HG03108 (cell line): Measurements from ENCODE around the gene HS3ST3A1.

Experiments used
- ATAC-seq: cut with Tn5 transposase; IDR thresholded peaks from one replicate; pipeline ENCODE4 v1.9.1; 2021; ENCODE audit warnings: moderate library complexity; ENCODE audit not compliant: unreplicated experiment

HS3ST3A1 gene

DNA sequence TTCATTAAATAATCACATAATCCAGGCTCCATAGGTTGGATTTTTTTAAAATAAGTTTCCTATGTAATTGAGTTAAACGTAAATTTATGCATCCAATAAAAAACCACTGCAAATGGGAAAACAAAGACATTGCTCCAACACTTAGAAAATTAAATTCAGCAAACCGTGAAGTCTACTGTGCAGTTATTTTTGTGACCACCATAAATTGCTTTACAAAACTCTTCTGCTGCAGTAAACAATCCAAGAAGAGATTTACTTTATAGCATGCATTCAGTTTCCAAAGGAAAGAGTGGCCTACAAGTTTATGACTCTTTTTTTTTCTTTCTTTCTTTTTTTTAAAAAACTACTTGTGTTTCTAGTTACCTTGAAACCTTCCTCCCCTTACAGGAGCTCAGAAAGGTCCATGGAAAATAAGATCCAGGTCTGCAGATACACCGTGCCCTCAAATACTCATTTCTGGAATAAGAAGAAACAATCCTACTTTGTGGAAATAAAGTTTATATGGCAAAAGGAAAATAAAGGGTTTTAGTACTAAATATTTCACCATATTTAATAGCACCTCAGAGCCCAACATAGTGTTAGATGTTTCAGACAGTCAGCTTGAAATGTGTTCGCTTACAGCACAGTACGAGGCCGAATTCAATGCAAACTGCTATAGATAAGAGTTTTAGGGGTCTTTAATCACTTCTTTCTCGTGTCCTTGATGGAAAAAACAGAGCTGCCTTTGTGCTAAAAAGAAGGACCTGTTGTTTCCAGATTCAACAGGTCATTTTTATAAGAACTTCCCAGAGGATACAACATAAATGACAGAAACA lies 3.2 kb downstream of the HS3ST3A1 start:
- ATAC-seq = no peak

DNA sequence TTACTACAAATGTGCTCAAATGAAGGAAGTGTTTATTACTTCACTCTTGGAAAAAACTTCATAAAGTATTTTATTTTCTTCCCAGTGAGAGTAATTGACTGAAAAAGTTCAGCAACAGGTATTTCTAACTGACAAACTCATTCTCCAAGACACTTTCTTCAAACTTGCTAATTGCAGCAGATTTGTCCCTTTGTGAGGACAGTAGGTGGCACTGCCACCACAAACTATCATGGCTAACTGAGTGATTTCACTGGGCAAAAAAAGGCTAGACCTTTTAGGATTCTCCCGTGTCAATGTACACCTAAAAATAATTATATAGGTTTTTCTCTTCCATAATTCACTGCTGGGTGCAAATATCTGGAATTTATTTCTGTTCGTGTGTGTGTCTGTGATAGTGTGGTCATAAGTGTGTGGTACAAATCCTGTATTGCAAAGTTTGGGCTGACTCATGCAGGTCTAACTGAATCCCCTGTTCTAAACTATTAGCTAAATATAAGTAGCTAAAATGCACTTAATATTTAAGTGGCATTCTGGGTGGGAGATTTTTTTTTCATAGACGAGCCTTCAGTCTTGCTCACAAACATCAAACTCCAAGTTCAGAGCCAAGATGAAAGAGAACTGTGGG lies 3.9 kb downstream of the HS3ST3A1 start:
- ATAC-seq = no peak

DNA sequence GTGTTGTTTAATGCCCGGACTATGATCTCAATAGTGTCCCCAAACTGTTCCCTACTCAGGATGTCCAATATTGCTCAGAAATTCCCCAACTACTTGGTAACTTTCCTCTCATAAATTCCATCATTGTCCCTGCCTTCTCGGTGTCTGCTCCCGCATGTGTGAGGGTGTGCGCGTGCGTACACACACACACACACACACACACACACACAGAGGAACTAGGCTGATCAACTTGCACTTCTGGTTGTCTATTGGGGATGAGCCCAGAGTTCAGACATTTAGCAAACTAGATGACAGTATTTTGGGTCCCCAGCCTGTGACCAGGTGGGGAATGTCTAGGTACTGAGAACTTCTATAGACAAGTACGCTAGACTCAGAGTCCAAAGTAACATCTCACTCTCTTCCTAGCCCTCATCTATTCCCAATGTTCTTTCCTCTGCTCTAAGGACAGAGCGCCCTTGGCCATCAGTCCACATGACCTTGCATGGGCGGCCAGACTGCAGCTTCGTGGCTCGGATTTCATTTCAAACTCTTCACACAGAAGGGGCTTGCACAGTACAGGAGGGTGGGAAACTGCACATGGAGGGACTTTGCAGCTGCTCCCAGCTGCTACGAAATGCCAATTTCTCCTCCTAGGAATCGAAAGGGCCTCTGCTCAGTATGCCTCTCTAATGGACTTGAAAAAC lies 5.3 kb downstream of the HS3ST3A1 start:
- ATAC-seq = no peak

DNA sequence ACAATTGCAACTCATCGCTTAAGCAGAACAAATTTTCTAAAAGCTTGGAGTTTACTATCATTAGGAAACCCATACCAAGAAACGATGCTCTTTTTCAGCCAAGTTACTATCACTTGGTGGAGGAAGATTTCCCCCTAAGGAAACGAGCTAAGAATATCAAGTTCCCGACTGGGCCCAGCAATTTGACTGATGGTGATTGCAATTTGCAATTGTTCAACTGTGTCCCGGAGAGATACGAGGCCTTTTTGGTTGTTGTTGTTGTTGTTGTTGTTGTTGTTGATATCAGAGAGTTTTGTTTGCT lies 6.2 kb downstream of the HS3ST3A1 start:
- ATAC-seq = no peak

DNA sequence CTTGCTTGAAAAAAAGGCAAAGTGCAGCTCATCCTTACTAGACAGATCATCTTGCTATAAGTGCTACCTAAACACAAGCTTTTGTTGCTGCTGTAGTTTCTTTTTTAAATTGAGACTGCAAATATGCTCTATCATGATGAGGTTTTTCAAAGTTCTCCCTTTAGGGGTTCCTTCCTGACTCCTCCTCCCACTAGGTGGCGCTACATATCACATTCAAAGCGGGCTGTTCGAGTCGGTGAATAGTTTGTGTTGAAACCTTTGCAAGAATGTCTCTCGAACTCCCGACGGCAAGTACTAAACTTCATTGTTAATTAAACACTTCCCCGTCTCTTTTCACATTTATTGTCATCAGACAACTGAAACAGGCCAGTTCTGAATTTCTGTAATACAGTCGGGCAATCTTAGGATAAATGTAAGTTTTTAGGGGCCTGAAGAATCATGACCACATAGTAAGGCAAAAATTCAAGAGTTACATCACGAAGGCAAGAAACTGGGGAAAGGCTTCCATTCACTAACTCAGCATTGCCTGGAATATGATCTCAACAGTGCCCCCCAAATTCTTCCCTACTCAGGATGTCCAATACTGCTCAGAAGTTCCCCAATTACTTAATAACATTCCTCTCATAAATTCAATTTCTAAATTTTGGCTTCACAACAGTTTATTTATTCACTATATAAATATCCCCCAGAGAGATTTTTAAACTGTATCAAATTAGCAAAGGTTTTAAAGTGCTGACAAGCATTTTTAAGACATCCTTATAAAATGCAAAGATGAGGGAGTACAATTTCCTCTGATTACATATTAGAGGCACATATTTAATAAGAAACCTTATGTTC lies 6.7 kb downstream of the HS3ST3A1 start:
- no peak for ATAC-seq

DNA sequence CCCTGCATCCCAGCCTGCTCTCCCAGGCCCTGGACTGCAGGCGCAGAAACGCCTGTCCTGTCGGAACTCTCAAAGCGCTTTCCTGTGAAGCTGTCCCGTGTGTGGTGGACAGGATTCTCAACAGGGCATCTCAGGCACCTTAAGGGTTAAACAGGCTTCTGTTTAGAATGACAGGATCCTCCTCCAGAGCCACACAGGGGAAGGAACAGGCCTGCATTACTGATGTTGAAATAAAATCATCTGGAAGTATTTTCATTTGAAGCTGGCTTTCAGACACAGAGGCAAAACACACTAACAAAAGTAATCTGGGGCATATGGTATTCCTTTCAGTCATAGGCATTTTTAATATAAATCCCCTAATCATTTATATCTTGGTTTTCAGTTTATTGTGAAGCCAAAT lies 7.4 kb downstream of the HS3ST3A1 start:
- no peak for ATAC-seq

DNA sequence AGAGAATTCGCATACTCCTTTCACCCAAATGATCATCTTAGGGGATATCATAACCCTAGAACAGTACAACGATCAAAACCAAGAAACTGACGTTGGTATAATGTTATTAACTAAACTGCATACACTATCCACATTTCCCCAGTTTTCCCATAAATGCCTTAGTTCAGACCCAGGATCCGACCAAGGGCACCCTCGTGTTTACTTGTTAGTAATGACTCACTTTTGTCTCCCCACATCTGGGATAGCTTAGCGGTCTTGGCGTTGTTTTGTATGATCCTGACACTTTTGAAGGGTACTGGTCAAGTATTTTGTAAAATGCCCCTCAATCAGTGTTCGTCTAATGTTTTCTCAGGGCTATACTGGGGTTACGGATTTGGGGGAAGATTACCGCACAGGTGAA lies 8.0 kb downstream of the HS3ST3A1 start:
- no peak for ATAC-seq

DNA sequence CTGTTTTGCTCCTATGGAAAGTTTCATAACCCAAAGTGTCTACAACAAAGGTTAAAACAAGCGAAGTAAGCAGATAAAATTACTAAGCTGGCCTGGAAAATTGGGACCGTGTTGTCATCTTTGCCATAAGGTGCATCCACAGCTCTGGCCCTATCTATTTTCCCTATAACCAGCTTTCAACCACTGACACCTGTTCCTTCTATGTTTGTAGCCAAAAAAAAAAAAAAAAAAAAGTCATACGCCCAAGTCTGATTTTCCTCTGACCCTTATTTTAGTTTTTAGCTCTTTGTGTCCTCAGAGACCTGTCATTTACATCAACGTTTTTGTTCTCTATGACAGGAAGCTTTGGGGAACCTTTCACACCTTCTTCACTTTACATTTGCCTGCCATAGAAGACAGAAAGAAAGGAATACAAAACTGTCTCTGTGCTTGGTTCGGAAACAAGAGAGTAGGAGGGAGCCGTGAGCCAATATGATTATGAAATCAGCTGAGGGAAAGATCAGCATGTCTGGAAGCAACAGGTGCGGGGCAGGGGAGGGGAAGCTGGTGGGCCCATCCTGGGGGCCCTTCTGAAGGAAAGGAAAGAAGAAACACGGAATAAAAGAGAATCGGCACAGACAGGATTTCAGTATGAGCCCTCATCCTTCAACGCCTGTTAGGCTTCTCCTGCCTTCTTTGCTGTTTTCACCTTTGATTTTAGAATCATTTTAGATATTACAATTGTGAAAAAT lies 8.5 kb downstream of the HS3ST3A1 start:
- ATAC-seq = no peak

DNA sequence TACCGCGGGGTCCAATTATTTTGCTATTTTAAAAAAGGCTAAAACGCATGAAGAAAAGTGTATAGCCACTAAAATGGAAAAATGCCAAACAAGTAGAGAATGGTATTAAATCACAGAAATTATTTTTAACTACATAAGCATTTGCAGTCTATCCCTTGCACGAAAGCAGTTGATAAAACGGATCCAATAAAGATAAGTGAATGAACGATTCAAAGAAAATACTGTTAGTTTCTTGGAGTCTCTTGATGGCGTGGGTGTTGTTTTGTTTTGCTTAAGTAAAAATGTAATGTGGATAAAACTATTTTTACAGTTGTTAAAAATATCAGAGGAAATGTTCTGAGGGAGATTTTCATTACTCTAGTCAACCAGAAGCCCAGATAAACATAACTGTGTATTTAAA lies 9.3 kb downstream of the HS3ST3A1 start:
- ATAC-seq = no peak

DNA sequence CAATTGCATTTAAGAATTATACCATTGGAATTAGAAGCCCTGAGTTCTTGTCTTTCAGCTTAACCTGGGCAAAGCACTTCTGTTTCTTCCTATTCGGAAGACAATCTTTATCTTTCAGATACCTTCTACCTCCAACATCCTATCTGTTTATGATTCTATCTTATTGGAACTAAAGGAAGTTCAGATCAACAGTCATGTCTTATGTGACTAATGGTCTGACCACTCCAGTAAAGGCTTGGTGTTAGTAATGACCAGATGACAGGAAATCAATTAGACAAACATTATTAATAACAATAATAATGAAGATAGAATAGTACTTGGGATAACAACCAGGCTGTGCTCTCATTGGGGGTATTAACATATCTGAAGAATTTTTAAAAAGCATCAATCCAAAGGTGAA lies 11.3 kb downstream of the HS3ST3A1 start:
- ATAC-seq = no peak

DNA sequence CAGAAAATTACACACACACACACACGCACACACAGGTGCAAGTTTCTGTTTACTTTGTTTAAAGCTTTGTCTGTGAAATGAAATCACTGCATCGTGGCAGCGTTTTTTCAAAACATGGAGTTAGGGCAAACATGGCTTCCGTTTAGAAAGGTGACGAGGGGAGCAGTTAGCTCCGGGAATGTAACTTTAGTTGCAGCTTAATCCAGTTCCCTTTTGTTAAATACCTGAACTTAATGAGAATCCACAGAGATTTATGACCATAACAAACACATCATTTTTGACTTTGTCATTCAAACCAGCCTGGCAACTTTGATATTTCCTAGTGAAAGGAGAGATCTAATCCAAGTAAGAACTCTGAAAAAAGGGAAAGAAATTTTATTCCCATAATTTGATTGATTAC lies 12.1 kb downstream of the HS3ST3A1 start:
- no peak for ATAC-seq

DNA sequence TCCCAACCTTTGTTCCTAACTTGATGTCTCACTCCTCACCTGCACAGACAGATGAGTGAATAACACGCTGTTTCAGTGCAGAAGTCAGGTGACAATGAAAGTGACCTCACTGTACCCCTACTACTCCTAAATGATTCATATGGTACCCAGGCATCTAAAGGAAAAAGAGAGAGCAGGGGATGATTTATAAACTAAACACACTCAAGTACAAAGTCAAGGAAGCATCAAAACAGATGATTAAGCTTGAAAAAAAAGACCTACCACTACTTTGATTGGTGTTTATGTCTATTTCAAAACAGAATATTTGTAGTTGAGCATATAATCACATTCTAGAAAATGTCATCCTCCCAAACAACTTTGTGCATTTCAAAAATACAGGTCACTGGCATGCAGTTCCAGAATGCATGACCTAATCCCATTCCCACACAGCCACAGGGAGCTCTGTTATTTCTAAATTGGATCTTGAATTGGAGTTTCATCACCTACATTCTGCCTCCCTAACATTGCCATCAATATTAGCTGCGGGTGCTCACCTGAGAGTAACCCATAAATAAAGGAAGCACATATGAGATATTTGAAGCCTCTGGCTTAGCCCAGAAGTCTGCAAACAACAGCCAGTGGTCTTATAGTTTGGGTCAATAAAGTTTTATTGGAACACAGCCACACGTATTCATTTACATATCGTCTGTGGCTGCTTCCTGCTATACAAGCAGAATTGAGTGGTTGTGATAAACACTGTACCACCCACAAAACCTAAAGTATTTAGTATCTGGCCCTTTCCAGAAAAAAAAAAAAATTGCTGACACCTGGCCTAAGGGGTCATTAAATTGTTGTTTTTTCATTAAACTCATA lies 14.0 kb downstream of the HS3ST3A1 start:
- no peak for ATAC-seq

DNA sequence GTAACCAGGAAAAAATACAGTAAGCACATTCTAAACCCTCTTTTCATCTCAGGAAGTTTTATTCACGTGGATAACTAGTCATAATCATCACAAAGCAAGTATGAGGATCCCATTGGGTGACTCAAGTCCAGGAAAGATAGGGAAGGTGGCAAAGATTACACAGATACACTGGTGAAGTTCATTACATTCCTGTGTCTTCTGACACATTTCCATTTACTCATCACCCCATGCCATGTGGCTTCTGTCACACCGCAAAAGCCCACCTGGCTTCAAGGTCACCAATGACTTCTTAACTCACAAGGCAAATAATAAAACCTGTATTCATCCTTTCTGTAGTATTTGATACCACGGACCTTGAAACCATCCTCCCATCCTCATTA lies 17.0 kb downstream of the HS3ST3A1 start:
- no peak for ATAC-seq

DNA sequence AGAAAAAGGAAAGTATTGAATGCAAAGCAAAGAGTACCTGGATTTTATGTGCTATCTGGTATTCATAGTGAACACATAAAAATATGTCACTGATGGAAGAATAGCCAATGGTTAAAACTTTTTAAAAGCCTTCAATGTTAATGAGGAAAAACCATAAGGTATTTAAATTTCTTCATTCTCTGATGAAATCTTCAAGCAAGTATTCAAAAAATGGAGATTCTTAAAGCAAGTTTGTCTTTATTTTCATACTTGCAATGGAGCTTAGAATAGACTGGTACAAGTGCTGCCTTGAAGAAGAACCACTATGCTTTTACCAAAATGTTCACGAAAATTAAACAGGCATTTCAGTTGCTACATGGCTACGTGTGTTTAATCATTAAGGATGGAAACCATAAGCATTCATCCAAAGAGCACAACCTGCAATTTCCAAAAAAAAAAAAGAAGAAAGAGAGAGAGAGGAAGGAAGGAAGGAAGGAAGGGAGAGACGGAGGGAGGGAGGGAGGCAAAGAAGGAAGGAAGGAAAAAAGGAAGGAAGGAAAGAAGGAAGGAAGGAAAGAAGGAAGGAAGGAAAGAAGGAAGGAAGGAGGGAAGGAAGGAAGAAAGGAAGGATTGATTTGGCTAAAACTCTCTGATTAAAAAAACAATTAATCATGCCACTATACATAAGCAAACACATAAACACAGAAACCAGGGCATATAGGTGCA lies 17.6 kb downstream of the HS3ST3A1 start:
- ATAC-seq = no peak

DNA sequence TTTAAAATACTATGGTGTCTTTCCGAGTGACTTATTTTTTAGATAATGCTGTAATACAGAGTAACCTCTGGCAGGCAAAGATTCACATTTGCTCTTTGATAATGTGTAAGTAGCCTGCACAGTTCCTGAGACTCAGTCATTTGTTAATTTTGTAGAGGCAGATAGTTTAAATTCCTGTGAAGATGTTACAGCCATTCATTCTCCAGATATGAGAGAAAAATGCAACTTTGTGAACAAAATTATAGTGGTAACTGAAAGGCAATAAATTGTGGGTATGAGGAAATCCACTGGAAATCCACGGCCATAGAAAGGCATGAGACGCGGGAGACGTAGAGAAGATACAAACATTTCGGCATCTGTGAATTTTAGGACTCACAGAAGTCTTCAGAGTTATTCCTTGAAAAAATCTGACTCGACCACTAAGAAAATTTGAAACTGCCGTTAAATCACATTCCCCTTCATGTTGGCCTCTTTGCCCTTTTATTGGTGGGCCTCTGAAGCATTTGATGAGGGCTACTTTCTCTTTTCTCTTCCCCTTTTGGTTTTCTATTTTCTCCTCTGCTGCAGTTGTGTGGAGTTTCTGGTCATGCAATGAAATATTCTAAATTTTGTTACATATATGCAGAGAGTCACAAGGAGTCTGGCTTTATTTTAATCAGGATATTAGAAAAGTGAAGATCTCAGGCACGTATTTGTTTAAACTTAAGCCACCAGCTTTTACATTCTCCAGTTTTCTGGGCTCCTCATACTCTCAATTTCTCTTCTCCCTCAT lies 18.8 kb downstream of the HS3ST3A1 start:
- ATAC-seq = no peak

DNA sequence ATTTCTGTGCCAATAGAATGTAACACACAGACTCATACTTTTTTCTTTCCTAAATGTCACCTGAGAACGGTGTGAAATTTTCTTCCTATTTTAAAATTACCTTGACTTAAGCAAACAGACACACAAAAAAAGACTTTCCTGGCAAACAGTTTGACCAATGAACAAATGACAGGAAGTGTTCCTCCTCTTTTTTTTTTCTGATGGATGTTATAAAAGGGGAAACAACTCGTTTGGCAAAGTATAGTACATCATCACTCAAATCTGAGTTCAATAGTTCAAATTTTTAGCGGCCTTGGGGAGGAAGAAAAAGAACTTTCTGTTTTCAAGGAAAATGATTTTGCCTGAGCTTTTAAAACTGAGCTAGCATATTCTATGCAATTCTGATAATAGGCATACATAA lies 19.8 kb downstream of the HS3ST3A1 start:
- ATAC-seq = no peak

DNA sequence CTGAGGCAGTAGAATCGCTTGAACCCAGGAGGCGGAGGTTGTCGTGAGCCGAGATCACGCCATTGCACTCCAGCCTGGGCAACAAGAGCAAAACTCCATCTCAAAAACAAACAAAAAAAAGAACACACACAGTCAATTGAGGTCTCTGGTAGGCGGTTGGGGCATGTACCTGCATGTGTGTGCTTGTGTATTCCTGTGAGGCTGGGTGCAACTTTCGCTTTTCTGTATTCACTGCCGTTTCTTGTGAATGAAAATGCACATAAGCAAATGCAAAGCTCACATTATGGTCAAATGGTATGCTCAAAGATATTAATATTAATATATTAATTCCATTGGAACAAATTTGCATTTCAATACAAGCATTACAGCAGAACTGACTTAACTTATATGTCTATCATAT lies 20.9 kb downstream of the HS3ST3A1 start:
- no peak for ATAC-seq

DNA sequence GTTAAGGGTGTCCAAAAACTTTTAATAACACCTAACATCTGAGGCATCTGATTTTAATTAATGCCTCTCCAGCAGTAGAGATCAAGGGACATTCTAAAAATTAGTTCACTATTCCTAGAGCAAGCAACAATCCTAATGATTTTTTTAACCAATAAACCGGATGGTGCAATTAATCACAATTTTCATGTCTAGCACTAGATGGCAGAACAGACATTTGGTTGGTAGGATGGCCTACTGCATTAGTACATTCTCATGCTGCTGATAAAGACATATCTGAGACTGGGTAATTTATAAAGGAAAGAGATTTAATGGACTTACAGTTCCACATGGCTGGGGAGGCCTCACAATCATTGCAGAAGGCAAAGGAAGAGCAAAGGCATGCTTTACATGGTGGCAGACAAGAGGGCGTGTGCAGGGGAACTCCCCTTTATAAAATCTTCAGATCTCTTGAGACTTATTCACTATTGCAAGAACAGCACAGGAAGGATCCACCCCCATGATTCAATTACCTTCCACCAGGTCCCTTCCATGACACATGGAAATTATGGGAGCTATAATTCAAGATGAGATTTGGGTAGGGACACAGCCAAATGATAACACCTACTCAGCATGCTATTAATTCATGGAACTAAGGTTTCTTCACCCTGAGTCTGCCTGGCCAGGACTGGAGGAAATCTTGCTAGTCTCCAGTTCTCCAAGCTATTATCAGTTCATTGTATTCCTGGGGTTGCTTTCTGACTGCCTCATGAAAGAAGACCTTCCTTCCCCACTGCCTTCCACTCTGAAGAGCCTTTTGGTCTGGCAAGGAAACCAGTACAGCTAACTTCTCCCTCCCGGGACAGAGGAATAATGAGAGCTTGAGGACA lies 24.8 kb downstream of the HS3ST3A1 start:
- no peak for ATAC-seq
